IPS-20b (cell line): Measurements from ENCODE around the gene PIK3R2.
"Not testable (repeated sequence)": the region's sequence is repeated elsewhere in the genome, so short reads cannot be mapped to it uniquely, and the experiment has no call there.

Experiments used
- H3K27ac ChIP-seq: one replicate; pipeline ENCODE4 v1.5.1; 2013; ENCODE audit warnings: low read length
- H3K27me3 ChIP-seq: 2 replicates; pipeline ENCODE4 v1.6.1; 2013; ENCODE audit warnings: mild to moderate bottlenecking, low read length, inconsistent platforms; ENCODE audit not compliant: insufficient read depth
- H3K36me3 ChIP-seq: 2 replicates; pipeline ENCODE4 v1.6.1; 2013; ENCODE audit warnings: low read depth, mild to moderate bottlenecking, inconsistent platforms, low read length, moderate library complexity; ENCODE audit not compliant: insufficient read depth
- H3K4me1 ChIP-seq: 2 replicates; pipeline ENCODE4 v1.6.1; 2013; ENCODE audit warnings: mild to moderate bottlenecking, control low read depth, inconsistent platforms, low read length, moderate library complexity; ENCODE audit not compliant: insufficient read depth
- H3K4me3 ChIP-seq: 2 replicates; pipeline ENCODE4 v1.5.1; 2013; ENCODE audit warnings: mild to moderate bottlenecking, low read length, inconsistent platforms
- H3K9ac ChIP-seq: 2 replicates; pipeline ENCODE4 v1.6.1; 2013; ENCODE audit warnings: low read depth, mild to moderate bottlenecking, inconsistent platforms, low read length, moderate library complexity
- H3K9me3 ChIP-seq: 2 replicates; pipeline ENCODE4 v1.6.1; 2013; ENCODE audit warnings: mild to moderate bottlenecking, low read depth, low read length, inconsistent platforms; ENCODE audit not compliant: insufficient read depth

PIK3R2 gene

GRCh38 chr19:18202397-18202777 lies 49.4 kb downstream of the PIK3R2 start:
- Histone ChIP-seq H3K27me3 (peaks cover 6% of the 10 kb centered on the region), H3K9ac (no peak overlapping the region), H3K4me3 (no peak overlapping the region), H3K27ac (no peak overlapping the region), H3K9me3 (no peaks in the 10 kb centered on the region), H3K4me1 (peaks cover 7% of the 10 kb centered on the region; the same call in 1 of the 2 replicates), H3K36me3 (peaks cover 26% of the 10 kb centered on the region; the same call in 1 of the 2 replicates)

DNA sequence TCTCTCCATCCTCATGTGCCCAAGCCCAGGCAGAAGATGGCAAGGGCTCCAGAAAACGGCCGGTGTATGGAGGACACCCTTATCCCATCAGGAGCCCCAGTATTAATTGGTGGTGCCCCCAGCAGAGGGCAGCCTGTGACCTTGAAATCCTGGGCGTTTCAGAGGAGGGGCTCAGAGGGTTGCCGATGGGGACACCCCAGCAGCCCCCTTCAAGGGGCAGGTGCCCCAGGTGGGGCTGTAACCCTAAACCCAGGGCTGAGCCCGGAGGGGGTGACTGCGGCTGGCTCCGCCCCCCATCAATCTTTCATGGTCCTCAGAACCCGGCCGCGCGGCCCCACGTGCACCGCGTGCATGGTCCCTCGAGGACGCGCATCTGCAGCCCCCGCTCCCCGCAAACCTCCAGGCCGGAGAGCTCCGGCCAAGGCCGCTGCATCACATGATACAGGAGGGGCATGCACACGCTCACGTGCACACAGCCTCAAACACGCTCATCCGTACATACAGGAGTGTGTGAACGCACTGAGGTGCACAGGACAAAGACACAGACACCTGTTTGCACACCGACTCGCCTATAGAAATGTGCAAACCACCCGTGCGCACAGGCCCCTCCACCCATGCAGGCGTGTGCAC lies 49.9 kb downstream of the PIK3R2 start:
- Histone ChIP-seq H3K27me3 (peaks cover 6% of the 10 kb centered on the region), H3K36me3 (peaks cover 26% of the 10 kb centered on the region; the same call in 1 of the 2 replicates), H3K9ac (peak overlapping the region; percentile 65; the same call in 1 of the 2 replicates), H3K4me1 (peaks cover 7% of the 10 kb centered on the region; the same call in 1 of the 2 replicates), H3K4me3 (peak overlapping the region; percentile 86), H3K27ac (no peak overlapping the region), H3K9me3 (no peaks in the 10 kb centered on the region)

DNA sequence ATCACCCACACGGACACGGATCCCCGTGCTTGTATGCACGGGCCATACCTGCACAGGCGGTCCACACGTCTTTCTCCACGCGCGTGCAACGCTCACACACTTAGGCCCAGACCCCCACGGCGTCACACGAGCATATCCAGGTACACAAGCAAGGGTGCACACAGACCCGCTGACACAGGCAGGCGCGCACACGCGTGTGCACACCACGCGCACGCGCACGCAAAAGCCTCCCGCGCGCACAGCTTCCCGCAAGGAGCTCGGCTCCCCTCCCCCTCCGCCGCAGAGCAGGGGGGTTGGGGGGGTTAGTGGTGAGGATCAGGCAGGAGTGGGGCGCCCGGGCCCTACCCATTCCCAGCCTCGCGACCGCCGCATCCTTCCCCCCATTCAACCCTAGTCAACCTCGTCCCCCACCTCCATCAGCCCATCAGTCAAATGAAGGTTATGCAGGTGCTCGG lies 50.5 kb downstream of the PIK3R2 start:
- H3K4me1 ChIP-seq = peaks cover 7% of the 10 kb centered on the region; the same call in 1 of the 2 replicates
- peak overlapping the region; percentile 86 for H3K4me3 ChIP-seq
- H3K9me3 ChIP-seq = no peaks in the 10 kb centered on the region
- no peak overlapping the region for H3K27ac ChIP-seq
- peaks cover 21% of the 10 kb centered on the region; the same call in 1 of the 2 replicates for H3K36me3 ChIP-seq
- peaks cover 6% of the 10 kb centered on the region for H3K27me3 ChIP-seq
- peak overlapping the region; percentile 65; the same call in 1 of the 2 replicates for H3K9ac ChIP-seq

DNA sequence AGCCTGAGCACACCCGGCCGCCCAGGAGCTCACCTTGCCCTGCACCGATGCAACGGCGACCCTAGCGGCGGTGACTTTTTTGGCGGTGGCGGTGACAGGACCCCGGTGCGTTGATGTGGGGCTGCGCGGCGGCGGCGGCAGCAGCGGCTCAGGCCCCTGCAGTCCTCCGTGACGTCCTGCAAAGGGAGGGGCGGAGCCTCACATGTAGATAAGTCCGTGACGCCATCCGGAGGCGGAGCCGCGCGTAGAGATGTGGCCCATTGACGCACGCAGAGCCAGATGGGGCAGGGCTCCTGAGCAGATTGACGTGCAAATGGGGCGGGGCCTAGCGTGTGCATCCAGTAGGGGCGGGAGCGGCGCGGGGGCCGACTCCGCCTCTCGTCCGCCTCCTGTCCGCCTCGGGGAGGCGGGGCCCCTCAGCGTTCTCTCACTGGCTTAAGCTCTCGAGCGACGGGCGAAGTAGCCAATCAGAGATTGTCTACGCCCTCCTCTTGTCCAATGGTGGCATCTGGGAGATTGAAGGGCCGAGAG lies 51.0 kb downstream of the PIK3R2 start, which contains the start of gene RAB3A:
Gene RAB3A, minus strand, starts transcription at position 180 of the 531 bp plus-strand sequence. CDS start 1,302 bp downstream, outside the sequence.
- Histone ChIP-seq H3K27me3 (peaks cover 6% of the 10 kb centered on the region), H3K4me3 (peak within 1 kb of the TSS; percentile 86), H3K36me3 (peaks cover 16% of the 10 kb centered on the region; the same call in 1 of the 2 replicates), H3K9me3 (no peaks in the 10 kb centered on the region), H3K27ac (peak within 1 kb of the TSS; percentile 90), H3K4me1 (peaks cover 7% of the 10 kb centered on the region; the same call in 1 of the 2 replicates), H3K9ac (peak within 1 kb of the TSS; percentile 89; the same call in 1 of the 2 replicates)

DNA sequence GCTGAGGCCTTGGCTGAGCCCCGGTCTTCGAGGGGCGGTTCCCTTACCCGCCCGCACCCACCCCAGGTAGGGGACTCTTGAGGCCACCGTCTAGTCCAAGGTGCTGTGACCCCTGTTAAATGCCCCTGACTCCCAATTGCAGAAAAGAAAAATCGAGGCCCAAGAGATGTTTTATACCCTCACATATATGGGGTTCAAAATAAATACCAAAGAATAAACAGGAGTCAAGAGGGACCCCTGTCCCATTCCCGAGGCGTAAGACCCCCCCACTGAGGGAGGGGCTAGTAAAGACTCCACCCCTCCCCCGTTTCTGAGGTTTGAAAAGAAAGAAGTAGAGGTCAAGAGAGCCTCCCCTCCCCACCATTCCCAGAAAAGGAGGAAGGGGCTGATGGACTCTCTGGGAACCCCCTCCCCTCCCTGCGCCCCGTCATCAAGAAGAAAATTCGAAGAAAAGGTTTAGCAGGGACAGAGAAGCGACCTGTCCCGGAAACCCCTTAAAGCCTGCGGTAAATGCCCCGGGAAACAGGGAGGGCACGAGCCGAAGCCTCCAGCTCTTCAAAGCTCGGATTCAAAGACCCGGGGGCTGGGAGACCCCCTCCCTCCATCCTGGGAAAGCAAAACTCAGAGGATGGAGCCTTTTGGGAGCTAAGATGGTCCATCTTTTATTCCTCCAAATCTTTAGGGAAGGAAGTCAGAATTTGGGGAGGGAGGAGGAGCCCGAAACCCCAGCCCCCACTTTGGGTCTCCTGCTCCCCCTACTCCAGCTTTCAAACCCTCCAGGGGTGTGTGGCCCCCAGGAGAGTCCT lies 51.6 kb downstream of the PIK3R2 start:
- H3K4me3 ChIP-seq = peak overlapping the region; percentile 82
- peaks cover 7% of the 10 kb centered on the region; the same call in 1 of the 2 replicates for H3K4me1 ChIP-seq
- peaks cover 6% of the 10 kb centered on the region for H3K27me3 ChIP-seq

DNA sequence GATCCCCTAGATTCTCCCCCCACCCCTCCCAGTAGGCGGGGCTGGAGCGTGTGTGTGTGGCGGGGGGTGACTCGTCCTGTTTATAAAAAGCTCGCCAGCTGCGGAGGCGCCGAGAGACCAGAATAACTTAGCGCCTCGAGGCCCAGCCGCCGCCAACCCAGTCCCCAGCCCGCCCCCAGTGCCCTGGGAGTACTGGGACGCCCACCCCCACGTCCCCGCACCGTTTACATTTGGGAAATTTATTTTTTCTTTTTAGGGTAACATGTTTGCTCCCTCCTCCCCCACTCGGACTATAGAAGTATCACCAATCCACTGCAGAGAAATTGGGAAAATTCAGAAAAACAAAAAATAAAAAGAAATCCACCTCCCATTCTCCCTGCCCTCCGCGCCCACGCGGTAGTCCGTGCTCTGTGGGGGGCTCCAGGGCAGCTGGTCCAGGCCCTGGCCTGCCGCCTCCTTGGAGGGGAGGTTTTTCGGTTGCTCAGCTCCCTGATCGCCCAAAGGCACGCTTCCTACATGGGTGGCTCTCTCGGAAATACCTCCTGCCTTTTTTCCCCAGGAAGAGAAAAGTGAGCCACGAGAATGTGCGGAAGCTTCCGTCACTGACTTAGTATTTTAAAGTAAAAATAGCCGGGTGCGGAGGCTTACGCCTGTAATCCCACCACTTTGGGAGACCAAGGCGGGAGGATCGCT lies 52.4 kb downstream of the PIK3R2 start:
- Histone ChIP-seq H3K27ac (peak overlapping the region; percentile 90), H3K27me3 (peaks cover 6% of the 10 kb centered on the region), H3K9ac (peak overlapping the region; percentile 89), H3K4me1 (peaks cover 7% of the 10 kb centered on the region; the same call in 1 of the 2 replicates), H3K4me3 (peak overlapping the region; percentile 82), H3K9me3 (no peaks in the 10 kb centered on the region), H3K36me3 (peaks cover 2% of the 10 kb centered on the region; the same call in 1 of the 2 replicates)

More for the DNA sequence above, 51.6 kb downstream of the PIK3R2 start:
- Histone ChIP-seq H3K9me3 (no peaks in the 10 kb centered on the region), H3K36me3 (peaks cover 9% of the 10 kb centered on the region; the same call in 1 of the 2 replicates), H3K27ac (peak overlapping the region; percentile 90), H3K9ac (peak overlapping the region; percentile 89; the same call in 1 of the 2 replicates)

- Histone ChIP-seq H3K27ac (peak overlapping the region; percentile 34), H3K27me3 (peaks cover 6% of the 10 kb centered on the region), H3K9ac (peak overlapping the region; percentile 89), H3K4me3 (peak overlapping the region; percentile 82), H3K9me3 (no peaks in the 10 kb centered on the region), H3K36me3 (no peaks in the 10 kb centered on the region), H3K4me1 (peaks cover 7% of the 10 kb centered on the region; the same call in 1 of the 2 replicates)
Observed at GRCh38 chr19:18206018-18206417, 53.1 kb downstream of the PIK3R2 start.

- Histone ChIP-seq H3K9ac (no peak overlapping the region), H3K27me3 (peaks cover 2% of the 10 kb centered on the region), H3K27ac (no peak overlapping the region), H3K36me3 (no peaks in the 10 kb centered on the region), H3K9me3 (no peaks in the 10 kb centered on the region), H3K4me3 (no peak overlapping the region), H3K4me1 (peaks cover 7% of the 10 kb centered on the region; the same call in 1 of the 2 replicates)
Observed at GRCh38 chr19:18208098-18208951, 55.4 kb downstream of the PIK3R2 start.

DNA sequence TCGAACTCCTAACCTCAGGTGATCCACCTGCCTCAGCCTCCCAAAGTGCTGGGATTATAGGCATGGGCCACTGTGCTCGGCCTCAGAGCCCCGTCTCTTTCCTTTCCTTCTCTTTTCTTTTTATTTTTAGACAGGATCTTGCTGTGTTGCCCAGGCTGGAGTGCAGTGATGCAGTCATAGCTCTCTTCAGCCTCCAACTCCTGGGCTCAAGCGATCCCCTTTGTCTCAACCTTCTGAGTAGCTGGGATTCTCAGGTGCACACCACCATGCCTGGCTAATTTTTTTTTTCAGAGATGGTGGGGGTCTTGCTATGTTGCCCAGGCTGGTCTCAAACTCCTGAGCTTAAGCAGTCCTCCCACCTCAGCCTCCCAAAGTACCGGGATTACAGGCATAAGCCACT lies 56.9 kb downstream of the PIK3R2 start:
- not testable (repeated sequence) for H3K4me1 ChIP-seq, H3K27me3 ChIP-seq, H3K9ac ChIP-seq, H3K36me3 ChIP-seq, H3K27ac ChIP-seq, H3K4me3 ChIP-seq, H3K9me3 ChIP-seq

GRCh38 chr19:18211683-18212082 lies 58.7 kb downstream of the PIK3R2 start:
- Histone ChIP-seq H3K27me3 (no peaks in the 10 kb centered on the region), H3K9me3 (no peaks in the 10 kb centered on the region), H3K4me3 (no peak overlapping the region), H3K27ac (no peak overlapping the region), H3K9ac (no peak overlapping the region), H3K4me1 (no peaks in the 10 kb centered on the region), H3K36me3 (no peaks in the 10 kb centered on the region)
